IPS-NIHi7 (cell line): ENCODE data around the gene BPIFA1.

ENCODE experiments used
- DNase-seq: peaks from one replicate; pipeline ENCODE4 v3.0.0; 2012; ENCODE audit warnings: mixed read lengths; ENCODE audit errors: extremely low spot score

Gene BPIFA1

DNA sequence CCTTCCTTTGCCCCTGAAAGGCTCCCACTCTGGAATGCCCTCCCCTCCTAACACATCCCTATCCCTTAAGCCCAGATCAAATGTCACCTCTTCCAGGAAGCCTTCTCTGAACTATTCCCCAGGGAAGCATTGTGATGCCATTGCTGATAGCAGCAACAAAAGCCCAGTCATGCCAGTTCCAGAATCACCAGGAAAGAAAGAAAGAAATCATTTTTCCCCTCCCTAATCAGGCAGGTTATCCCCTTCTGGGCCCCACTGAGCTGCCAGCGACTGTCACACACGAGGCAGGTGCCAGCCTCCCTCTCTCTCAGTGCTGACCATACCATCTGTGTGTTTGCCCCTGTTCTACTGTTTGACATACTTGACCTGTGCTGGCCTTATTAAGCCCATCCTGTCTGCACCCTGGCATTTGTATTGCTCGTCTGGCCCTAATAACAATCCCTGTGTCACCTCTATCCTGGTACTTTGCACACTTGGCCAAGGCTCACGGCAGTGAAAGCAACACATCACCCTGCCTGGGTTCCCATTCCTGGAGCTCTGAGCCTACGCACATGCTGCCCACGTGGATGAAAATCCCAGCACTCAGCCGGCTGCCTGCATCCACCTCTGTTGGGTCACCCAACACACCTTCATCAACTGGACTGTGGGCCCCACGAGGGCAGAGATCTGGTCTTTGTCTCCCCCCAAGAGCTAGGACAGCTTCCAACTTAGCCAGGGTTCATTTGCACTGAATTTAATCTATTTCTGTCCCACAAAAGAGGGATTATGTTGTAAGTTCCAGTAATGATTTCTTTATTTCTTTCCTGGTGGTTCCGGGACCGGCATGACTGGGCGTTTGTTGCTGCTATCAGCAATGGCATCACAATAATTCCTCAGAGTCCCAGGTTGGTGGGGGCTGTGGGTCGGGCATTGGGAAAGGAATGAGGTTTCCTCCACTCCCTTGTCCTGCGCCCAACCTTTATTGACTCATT is 42.0 kb downstream of the BPIFA1 start:
- DNase-seq = no peak

GRCh38 chr20:33278700-33279099 is 42.9 kb downstream of the BPIFA1 start:
- DNase-seq = no peak

- DNase-seq = no peak
Measured at GRCh38 chr20:33279261-33279910, 43.6 kb downstream of the BPIFA1 start.

DNA sequence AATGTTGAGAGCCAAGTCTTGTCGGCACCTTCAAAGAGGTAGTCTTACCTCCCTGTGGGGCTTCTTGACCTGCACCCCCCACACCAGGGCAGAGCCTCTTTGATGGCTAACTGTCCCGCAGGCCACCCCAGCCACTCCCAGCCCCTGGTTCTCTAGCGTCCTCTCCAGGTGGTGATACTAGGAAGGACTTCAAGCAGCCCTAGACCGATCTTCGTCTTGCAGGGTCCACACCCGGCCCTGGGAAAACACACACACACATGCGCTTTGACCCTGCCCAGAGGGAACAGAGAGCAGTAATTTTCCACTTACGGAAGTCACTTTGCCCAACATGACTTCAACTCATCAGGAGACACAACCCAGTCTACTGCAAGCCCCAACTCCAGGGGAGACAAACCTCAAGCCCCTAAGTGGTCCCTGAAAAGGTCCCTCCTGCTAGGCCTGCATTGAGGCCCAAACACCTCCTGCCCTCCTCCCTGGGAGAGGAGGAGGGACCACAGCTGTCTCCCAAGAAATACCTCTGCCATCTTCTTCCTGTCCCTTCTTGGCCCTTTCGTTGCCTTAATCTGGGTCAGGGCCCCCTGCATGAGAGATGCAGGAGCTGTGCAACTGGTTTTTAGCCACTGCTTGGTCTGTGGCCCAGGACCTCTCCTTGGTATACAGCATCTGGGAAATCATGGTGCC is 44.3 kb downstream of the BPIFA1 start:
- no peak for DNase-seq

GRCh38 chr20:33280775-33281174 is 45.0 kb downstream of the BPIFA1 start:
- DNase-seq = no peak

DNA sequence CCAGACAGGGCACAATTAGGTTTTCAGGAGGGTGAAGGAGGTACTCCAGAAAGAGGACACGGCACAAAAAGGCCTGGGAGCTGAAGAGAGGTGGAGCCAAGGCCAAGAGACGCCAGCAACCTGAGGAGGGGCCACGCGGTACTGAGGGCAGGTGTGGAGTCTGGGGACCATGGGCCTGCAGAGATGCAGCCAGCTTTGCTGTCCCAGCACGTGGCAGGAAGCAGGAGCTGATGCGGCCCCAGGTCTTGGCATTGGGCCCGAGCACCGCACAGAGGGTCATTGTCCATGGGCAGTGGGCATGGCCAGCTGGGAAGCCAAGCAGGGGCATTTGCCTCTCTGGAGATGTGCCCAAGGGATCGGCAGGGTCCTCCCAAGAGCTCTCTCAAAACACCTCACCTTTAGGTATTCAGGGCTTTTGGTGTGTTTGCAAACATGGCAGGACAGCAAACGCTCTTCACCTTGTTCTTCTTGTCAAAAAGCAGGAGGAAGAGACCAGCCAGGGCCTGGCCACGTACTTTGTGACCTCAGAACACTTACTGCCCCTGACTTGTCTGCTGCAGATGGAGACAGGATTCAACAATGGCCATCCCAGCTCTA is 45.9 kb downstream of the BPIFA1 start:
- no peak for DNase-seq

DNA sequence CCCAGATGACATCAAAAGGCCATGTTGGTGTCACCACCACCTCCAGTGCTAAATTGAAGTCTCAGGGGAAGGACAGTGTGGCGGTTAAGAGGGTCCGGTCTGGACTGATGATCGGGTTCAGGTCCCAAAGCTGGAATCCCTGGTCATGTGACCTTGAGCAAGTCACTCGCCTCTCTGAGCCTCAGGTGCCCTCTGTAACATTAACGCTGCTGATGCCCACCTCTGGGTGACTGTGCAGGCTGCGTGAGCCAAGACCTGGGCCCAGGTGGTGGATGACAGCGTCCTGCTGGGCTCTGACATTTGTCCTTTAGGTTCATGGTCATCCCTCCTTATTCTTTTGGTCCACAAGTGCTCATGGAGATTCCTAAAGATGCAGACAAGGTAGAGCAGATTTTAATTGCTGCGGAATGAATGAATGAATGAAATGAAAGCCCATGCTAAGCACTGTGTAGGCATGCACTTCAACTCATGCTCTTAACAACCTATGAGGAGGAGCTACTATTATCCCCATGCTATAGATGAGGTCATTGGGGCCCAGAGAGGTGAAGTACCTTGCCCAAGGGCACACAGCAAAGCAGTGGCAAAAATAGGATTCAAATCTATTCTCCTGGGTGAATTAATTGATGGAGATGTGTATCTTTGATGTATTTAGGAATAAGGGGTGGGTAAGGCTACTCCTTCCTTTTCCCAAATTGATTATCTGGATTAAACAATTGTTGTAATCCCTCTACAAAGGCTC is 46.6 kb downstream of the BPIFA1 start:
- DNase-seq = no peak

- DNase-seq = no peak
Measured at GRCh38 chr20:33282991-33283555, 47.3 kb downstream of the BPIFA1 start, which contains the start of gene BPIFB1. Gene BPIFB1 (plus strand): TSS chr20:33283214. CDS start chr20:33286074, 2,860 bp downstream.

DNA sequence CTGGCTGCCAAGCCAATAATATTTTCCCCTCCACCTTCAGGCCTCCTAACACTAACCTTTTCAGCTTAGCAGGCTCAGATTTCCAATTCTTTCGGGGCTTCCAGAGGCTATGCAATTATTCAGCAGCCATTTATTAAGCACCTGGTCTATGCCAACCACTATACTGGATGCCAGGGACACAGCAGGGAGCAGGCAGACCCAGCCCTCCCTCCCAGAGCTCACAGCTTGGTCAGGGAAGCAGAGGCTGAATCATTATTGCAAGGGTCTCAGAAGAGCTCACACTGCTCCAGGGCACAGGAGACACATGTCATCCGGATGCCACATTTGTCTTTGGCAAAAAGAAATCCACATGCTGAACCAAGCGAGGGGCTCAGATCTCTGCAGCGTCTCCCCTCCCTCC is 48.5 kb downstream of the BPIFA1 start:
- DNase-seq = no peak

DNA sequence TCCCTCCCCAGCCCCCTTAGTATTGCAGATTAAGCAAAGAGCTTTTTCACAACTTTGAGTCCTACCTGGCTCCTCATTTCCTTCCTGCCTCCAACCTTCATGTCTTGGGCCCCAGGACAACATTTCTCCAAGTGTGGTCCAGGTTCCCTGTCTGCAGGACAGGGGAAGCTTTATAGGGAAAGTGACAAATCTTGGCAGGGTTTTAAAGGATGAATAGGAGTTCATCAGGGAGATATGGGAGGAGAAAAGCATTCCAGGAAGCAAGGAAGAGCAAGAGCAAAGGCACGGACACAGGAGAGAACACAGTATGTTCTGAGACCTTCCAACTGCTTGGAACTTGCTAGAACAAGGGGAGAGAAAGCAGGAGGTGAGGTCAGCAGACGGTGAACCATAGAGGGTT is 49.1 kb downstream of the BPIFA1 start:
- no peak for DNase-seq

DNA sequence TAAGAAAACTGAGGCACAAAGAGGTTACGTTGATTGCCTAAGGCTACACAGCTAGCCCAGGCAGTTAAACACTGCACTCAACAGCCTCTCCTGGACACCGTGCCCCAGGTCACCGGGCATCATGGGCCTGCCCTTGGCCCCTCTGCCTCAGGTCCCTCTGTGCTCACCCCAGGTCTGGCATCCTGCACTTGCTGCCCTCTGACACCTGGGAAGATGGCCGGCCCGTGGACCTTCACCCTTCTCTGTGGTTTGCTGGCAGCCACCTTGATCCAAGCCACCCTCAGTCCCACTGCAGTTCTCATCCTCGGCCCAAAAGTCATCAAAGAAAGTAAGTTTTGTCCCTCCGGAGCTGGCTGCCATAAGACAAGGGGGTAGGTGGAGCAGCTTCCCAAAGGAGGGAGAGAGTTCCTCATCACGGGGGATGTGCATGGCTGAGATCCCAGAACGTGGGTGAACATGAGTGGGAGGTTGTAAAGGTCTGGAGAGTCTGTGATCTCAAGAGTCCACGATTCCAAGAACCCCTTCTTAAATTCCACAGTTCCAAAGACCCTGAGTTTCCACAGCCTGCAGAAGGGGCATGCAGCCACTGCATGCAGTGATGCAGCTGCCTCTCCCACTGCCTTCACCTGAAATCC is 50.2 kb downstream of the BPIFA1 start:
- no peak for DNase-seq

DNA sequence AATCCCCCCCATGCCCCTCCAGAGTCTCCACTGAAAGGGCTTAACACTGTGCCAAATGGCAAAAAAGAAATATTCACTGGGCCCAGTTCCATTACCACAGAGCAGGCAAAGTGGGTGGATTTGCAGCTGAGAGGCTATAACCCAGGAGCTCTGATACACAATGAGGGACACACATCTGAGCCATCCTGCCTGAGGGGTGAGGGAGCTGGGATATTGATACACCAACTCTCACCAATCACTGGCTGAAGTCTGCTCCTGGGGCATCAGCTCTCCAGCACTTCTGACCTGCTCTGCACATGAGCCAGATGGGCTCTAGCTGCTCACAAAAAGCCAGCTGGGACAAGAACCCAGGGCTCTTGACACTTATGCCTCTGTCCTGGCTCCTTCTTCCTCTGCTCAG is 52.1 kb downstream of the BPIFA1 start:
- no peak for DNase-seq

GRCh38 chr20:33290852-33291251 is 55.1 kb downstream of the BPIFA1 start:
- no peak for DNase-seq

GRCh38 chr20:33291416-33291815 is 55.6 kb downstream of the BPIFA1 start:
- DNase-seq = no peak

DNA sequence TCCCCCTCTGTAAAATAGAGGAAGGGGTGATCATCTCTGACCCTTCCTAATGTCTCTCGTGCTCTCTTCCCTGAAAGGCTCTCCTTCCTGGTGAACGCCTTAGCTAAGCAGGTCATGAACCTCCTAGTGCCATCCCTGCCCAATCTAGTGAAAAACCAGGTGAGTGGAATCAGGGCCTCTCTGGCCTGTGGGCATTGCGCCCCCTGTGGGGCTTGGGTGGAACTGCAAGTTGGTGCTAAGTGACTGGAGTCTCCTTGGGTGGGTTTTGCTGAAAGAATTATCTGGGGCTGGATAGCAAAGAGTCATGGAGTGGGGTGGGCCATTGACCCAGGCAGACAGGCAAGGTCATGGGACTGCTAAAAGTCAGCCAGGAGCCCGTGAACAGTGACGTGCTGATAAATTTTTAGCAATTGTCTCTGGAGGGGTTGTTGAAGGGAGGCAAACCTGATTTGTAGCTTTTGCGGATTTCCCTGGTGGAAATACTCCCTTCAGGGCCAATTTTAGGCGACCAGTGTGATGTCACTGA is 56.1 kb downstream of the BPIFA1 start:
- peak; percentile 89 for DNase-seq
